Measurements from ENCODE around the gene CFHR4. TPM values are rescaled to one million over a fixed set of nuclear protein-coding genes. Genes with fewer than 3 reads are reported as not detected.
"Not testable (repeated sequence)": the region's sequence is repeated elsewhere in the genome, so short reads cannot be mapped to it uniquely, and the experiment has no call there.

Gene CFHR4
- total RNA-seq, 4 donors from 2014 or later = 1.8 TPM; not detected in 3

DNA sequence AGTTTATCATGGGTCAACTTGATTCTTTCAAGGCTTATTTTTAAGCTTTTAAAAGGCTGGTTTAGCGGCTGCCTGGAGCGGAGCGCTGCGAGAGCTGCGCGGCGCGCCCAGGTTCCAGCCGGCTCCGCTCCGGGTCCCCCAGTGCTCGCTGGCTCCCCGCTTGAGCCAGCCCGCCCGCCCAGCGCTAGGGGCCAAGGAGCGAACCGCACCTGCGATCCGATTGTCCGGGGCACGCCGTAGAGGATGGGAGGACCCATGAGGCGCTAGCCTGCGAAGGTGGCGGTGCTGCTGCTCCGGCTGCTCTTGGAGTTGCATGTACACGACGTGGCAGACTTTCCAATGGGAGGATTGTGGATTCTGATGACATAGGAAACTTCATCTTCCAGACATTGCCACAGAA lies 9.9 kb upstream of the CFHR4 start:
- Histone ChIP-seq H3K4me3 (peak overlapping the region in 2 of 4 donors; percentile 16 to 32), H3K36me3 (no peaks in the 10 kb centered on the region), H3K4me1 (peaks cover 0 to 5% (median 0%) of the 10 kb centered on the region in 4 donors), H3K27ac (no peak overlapping the region), H3K9me3 (no peaks in the 10 kb centered on the region), H3K27me3 (no peaks in the 10 kb centered on the region)
- TF ChIP-seq EP300 (IDR thresholded peaks at IDR 0.05) (no peak), CTCF (IDR thresholded peaks at IDR 0.05) (no peak), POLR2A (IDR thresholded peaks at IDR 0.05) (no peak)
- no peak for DNase-seq (ENCODE audit: low spot score in 2 of 2)
- WGBS, 2 donors = 5 to 8% methylated on average over 29 of the region's 29 CpGs

DNA sequence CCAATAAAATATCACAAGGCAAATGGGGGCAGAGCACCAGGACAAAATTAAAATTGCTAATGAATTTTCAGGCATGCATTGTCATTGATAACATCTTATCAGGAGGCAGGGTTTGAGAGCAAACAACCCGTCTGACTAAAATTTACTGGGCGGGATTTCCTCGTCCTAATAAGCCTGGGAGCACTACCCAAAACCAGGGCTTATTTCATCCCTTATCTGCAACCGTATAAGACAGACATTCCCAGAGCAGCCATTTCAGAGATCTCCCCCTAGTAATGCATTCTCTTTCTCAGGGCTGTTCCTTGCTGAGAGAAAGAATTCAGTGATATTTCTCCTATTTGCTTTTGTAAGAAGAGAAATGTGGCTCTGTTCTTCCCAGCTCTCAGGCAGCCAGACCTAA lies 1.3 kb upstream of the CFHR4 start:
- H3K4me3 ChIP-seq; DNase-seq (ENCODE audit: low spot score in 2 of 2); H3K9me3 ChIP-seq; H3K27ac ChIP-seq; H3K36me3 ChIP-seq; H3K4me1 ChIP-seq; H3K27me3 ChIP-seq: not testable (repeated sequence)
- WGBS, 2 donors = 83 to 86% methylated on average over 4 of the region's 4 CpGs

DNA sequence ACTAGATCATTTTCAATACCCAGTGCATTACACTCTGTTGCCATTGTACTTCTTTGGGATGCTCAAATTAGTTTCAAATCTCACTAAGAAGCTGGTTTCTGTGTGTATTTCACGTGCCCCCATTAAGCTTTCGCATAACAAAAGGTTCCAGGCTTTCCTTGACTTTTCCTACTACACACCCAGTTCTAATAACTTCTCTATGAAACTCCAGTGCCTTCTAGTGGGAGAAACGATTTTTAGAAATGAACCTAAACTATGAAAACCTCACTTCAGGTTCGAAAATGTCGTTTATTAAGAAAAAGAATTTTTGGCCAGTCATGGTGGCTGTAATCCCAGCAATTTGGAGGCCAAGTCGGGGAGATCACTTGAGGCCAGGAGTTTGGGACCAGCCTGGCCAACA lies 2.8 kb downstream of the CFHR4 start:
- no peak for DNase-seq (ENCODE audit: low spot score in 2 of 2)
- TF ChIP-seq EP300 (IDR thresholded peaks at IDR 0.05) = no peak
- TF ChIP-seq POLR2A (IDR thresholded peaks at IDR 0.05) = no peak
- no peak for TF ChIP-seq CTCF (IDR thresholded peaks at IDR 0.05)
- no peaks in the 10 kb centered on the region for H3K27me3 ChIP-seq
- no peaks in the 10 kb centered on the region for H3K9me3 ChIP-seq
- no peak overlapping the region for H3K27ac ChIP-seq
- 62 to 74% methylated on average over 6 of the region's 6 CpGs for WGBS, 2 donors
- no peaks in the 10 kb centered on the region for H3K36me3 ChIP-seq
- H3K4me3 ChIP-seq = no peak overlapping the region
- H3K4me1 ChIP-seq = no peaks in the 10 kb centered on the region

- TF ChIP-seq EP300 (IDR thresholded peaks at IDR 0.05) (no peak), CTCF (IDR thresholded peaks at IDR 0.05) (no peak), POLR2A (IDR thresholded peaks at IDR 0.05) (no peak)
- DNase-seq (ENCODE audit: low spot score in 2 of 2) = no peak
- H3K9me3 ChIP-seq = no peaks in the 10 kb centered on the region
- no peak overlapping the region for H3K4me3 ChIP-seq
- H3K36me3 ChIP-seq = no peaks in the 10 kb centered on the region
- H3K27me3 ChIP-seq = no peaks in the 10 kb centered on the region
- no peak overlapping the region for H3K27ac ChIP-seq
- no peaks in the 10 kb centered on the region for H3K4me1 ChIP-seq
- WGBS, 2 donors = 78 to 82% methylated on average over 6 of the region's 6 CpGs
These were observed 3.4 kb downstream of the CFHR4 start for GRCh38 chr1:196891251-196891650.

GRCh38 chr1:196896355-196896754 lies 8.5 kb downstream of the CFHR4 start:
- WGBS, 2 donors = 71 to 73% methylated on average over 8 of the region's 8 CpGs
- Histone ChIP-seq H3K4me1 (no peaks in the 10 kb centered on the region), H3K4me3 (no peak overlapping the region), H3K9me3 (no peaks in the 10 kb centered on the region), H3K27ac (no peak overlapping the region), H3K27me3 (no peaks in the 10 kb centered on the region), H3K36me3 (no peaks in the 10 kb centered on the region)
- no peak for DNase-seq (ENCODE audit: low spot score in 2 of 2)
- TF ChIP-seq POLR2A (IDR thresholded peaks at IDR 0.05) (no peak), CTCF (IDR thresholded peaks at IDR 0.05) (no peak), EP300 (IDR thresholded peaks at IDR 0.05) (no peak)
